ENCODE results near the gene SLC6A8.
"Not testable (repeated sequence)": the region's sequence is repeated elsewhere in the genome, so short reads cannot be mapped to it uniquely, and the experiment has no call there.

SLC6A8 gene

GRCh38 chrX:153701706-153702105 is 14.0 kb downstream of the SLC6A8 start:
- Mint-ChIP-seq H3K9me3 (no peaks in the 10 kb centered on the region), H3K4me3 (no peak overlapping the region), H3K27me3 (peaks cover 30% of the 10 kb centered on the region), H3K4me1 (ENCODE audit: low read depth) (no peaks in the 10 kb centered on the region), H3K27ac (no peak overlapping the region), H3K36me3 (ENCODE audit: low read depth) (peaks cover 66% of the 10 kb centered on the region)
- no peak for DNase-seq

- Mint-ChIP-seq H3K27me3 (peaks cover 26% of the 10 kb centered on the region), H3K4me1 (ENCODE audit: low read depth) (no peaks in the 10 kb centered on the region), H3K27ac (no peak overlapping the region), H3K36me3 (ENCODE audit: low read depth) (peaks cover 66% of the 10 kb centered on the region), H3K9me3 (no peaks in the 10 kb centered on the region), H3K4me3 (no peak overlapping the region)
- DNase-seq: no peak
Measured at GRCh38 chrX:153702336-153703035, 14.8 kb downstream of the SLC6A8 start.

- Mint-ChIP-seq H3K27me3 (peaks cover 26% of the 10 kb centered on the region), H3K4me1 (ENCODE audit: low read depth) (no peaks in the 10 kb centered on the region), H3K27ac (no peak overlapping the region), H3K9me3 (no peaks in the 10 kb centered on the region), H3K36me3 (ENCODE audit: low read depth) (peaks cover 66% of the 10 kb centered on the region), H3K4me3 (no peak overlapping the region)
- no peak for DNase-seq
Measured at GRCh38 chrX:153703036-153703370, 15.3 kb downstream of the SLC6A8 start.

- peaks cover 30% of the 10 kb centered on the region for H3K27me3 Mint-ChIP-seq
- H3K4me1 Mint-ChIP-seq (ENCODE audit: low read depth): peaks cover 4% of the 10 kb centered on the region
- no peak overlapping the region for H3K27ac Mint-ChIP-seq
- peaks cover 67% of the 10 kb centered on the region for H3K36me3 Mint-ChIP-seq (ENCODE audit: low read depth)
- no peak for DNase-seq
- no peak overlapping the region for H3K4me3 Mint-ChIP-seq
- no peaks in the 10 kb centered on the region for H3K9me3 Mint-ChIP-seq
Measured at GRCh38 chrX:153704021-153704526, 16.3 kb downstream of the SLC6A8 start.

GRCh38 chrX:153704631-153705402 is 17.1 kb downstream of the SLC6A8 start:
- not testable (repeated sequence) for H3K9me3 Mint-ChIP-seq; H3K4me1 Mint-ChIP-seq (ENCODE audit: low read depth); H3K4me3 Mint-ChIP-seq; DNase-seq; H3K27ac Mint-ChIP-seq
- Mint-ChIP-seq H3K27me3 (peaks cover 30% of the 10 kb centered on the region), H3K36me3 (ENCODE audit: low read depth) (peaks cover 74% of the 10 kb centered on the region)

GRCh38 chrX:153705403-153706060 is 17.8 kb downstream of the SLC6A8 start:
- Mint-ChIP-seq H3K27me3 (peaks cover 34% of the 10 kb centered on the region), H3K36me3 (ENCODE audit: low read depth) (peaks cover 78% of the 10 kb centered on the region)
- H3K9me3 Mint-ChIP-seq; DNase-seq; H3K4me3 Mint-ChIP-seq; H3K4me1 Mint-ChIP-seq (ENCODE audit: low read depth); H3K27ac Mint-ChIP-seq: not testable (repeated sequence)

GRCh38 chrX:153706799-153707198 is 19.1 kb downstream of the SLC6A8 start:
- peaks cover 6% of the 10 kb centered on the region for H3K4me1 Mint-ChIP-seq (ENCODE audit: low read depth)

GRCh38 chrX:153707406-153707805 is 19.7 kb downstream of the SLC6A8 start:
- peaks cover 82% of the 10 kb centered on the region for H3K36me3 Mint-ChIP-seq (ENCODE audit: low read depth)
- H3K27ac Mint-ChIP-seq: no peak overlapping the region
- no peak overlapping the region for H3K4me3 Mint-ChIP-seq
- DNase-seq: no peak
- H3K9me3 Mint-ChIP-seq: no peaks in the 10 kb centered on the region
- peaks cover 41% of the 10 kb centered on the region for H3K27me3 Mint-ChIP-seq
- H3K4me1 Mint-ChIP-seq (ENCODE audit: low read depth): peaks cover 6% of the 10 kb centered on the region

More at GRCh38 chrX:153706799-153707198, 19.1 kb downstream of the SLC6A8 start:
- DNase-seq: no peak
- H3K9me3 Mint-ChIP-seq: no peaks in the 10 kb centered on the region
- no peak overlapping the region for H3K27ac Mint-ChIP-seq
- peaks cover 41% of the 10 kb centered on the region for H3K27me3 Mint-ChIP-seq
- H3K4me3 Mint-ChIP-seq: no peak overlapping the region
- H3K36me3 Mint-ChIP-seq (ENCODE audit: low read depth): peaks cover 84% of the 10 kb centered on the region

GRCh38 chrX:153708415-153708814 is 20.7 kb downstream of the SLC6A8 start:
- peaks cover 45% of the 10 kb centered on the region for H3K27me3 Mint-ChIP-seq
- H3K27ac Mint-ChIP-seq: peak overlapping the region; percentile 47
- H3K9me3 Mint-ChIP-seq: no peaks in the 10 kb centered on the region
- H3K4me1 Mint-ChIP-seq (ENCODE audit: low read depth): peaks cover 6% of the 10 kb centered on the region
- H3K36me3 Mint-ChIP-seq (ENCODE audit: low read depth): peaks cover 84% of the 10 kb centered on the region
- peak; percentile 54 for DNase-seq
- no peak overlapping the region for H3K4me3 Mint-ChIP-seq

GRCh38 chrX:153709726-153710674 is 22.3 kb downstream of the SLC6A8 start:
- H3K4me1 Mint-ChIP-seq (ENCODE audit: low read depth): peaks cover 6% of the 10 kb centered on the region

GRCh38 chrX:153714256-153714655 is 26.5 kb downstream of the SLC6A8 start:
- Mint-ChIP-seq H3K36me3 (ENCODE audit: low read depth) (peaks cover 84% of the 10 kb centered on the region), H3K27ac (no peak overlapping the region), H3K9me3 (no peaks in the 10 kb centered on the region), H3K4me3 (no peak overlapping the region), H3K4me1 (ENCODE audit: low read depth) (peaks cover 5% of the 10 kb centered on the region), H3K27me3 (peaks cover 46% of the 10 kb centered on the region)
- no peak for DNase-seq

More at GRCh38 chrX:153709726-153710674, 22.3 kb downstream of the SLC6A8 start:
- Mint-ChIP-seq H3K27ac (no peak overlapping the region), H3K36me3 (ENCODE audit: low read depth) (peaks cover 85% of the 10 kb centered on the region), H3K27me3 (peaks cover 53% of the 10 kb centered on the region), H3K4me3 (no peak overlapping the region), H3K9me3 (no peaks in the 10 kb centered on the region)
- no peak for DNase-seq

GRCh38 chrX:153717445-153717844 is 29.7 kb downstream of the SLC6A8 start:
- peaks cover 86% of the 10 kb centered on the region for H3K36me3 Mint-ChIP-seq (ENCODE audit: low read depth)
- H3K27me3 Mint-ChIP-seq: peaks cover 38% of the 10 kb centered on the region

GRCh38 chrX:153719238-153719637 is 31.5 kb downstream of the SLC6A8 start:
- no peak overlapping the region for H3K4me3 Mint-ChIP-seq
- peaks cover 81% of the 10 kb centered on the region for H3K36me3 Mint-ChIP-seq (ENCODE audit: low read depth)

More at GRCh38 chrX:153717445-153717844, 29.7 kb downstream of the SLC6A8 start:
- peaks cover 11% of the 10 kb centered on the region for H3K4me1 Mint-ChIP-seq (ENCODE audit: low read depth)
- no peaks in the 10 kb centered on the region for H3K9me3 Mint-ChIP-seq
- no peak overlapping the region for H3K4me3 Mint-ChIP-seq
- no peak for DNase-seq
- no peak overlapping the region for H3K27ac Mint-ChIP-seq

GRCh38 chrX:153719701-153720100 is 32.0 kb downstream of the SLC6A8 start:
- H3K9me3 Mint-ChIP-seq: no peaks in the 10 kb centered on the region
- no peak overlapping the region for H3K27ac Mint-ChIP-seq
- H3K36me3 Mint-ChIP-seq (ENCODE audit: low read depth): peaks cover 77% of the 10 kb centered on the region
- H3K4me3 Mint-ChIP-seq: no peak overlapping the region
- peaks cover 34% of the 10 kb centered on the region for H3K27me3 Mint-ChIP-seq
- H3K4me1 Mint-ChIP-seq (ENCODE audit: low read depth): peaks cover 15% of the 10 kb centered on the region
- no peak for DNase-seq

More at GRCh38 chrX:153719238-153719637, 31.5 kb downstream of the SLC6A8 start:
- Mint-ChIP-seq H3K4me1 (ENCODE audit: low read depth) (peaks cover 15% of the 10 kb centered on the region), H3K27me3 (peaks cover 37% of the 10 kb centered on the region), H3K27ac (no peak overlapping the region), H3K9me3 (no peaks in the 10 kb centered on the region)
- no peak for DNase-seq
